Fibroblast of upper back skin (primary cell): ENCODE measurements around the gene ZIC1.

Experiments
- DNase-seq: peaks from one replicate; pipeline ENCODE4 v3.0.0-alpha.2; 2013

Gene ZIC1

GRCh38 chr3:147411815-147412241 lies 2.7 kb downstream of the ZIC1 start:
- DNase-seq: no peak

GRCh38 chr3:147412261-147412916 lies 3.2 kb downstream of the ZIC1 start:
- DNase-seq: no peak

GRCh38 chr3:147412917-147413685 lies 3.9 kb downstream of the ZIC1 start:
- DNase-seq: no peak

- no peak for DNase-seq
These were observed 4.7 kb downstream of the ZIC1 start for GRCh38 chr3:147413686-147414389.

- no peak for DNase-seq
These were observed 5.4 kb downstream of the ZIC1 start for GRCh38 chr3:147414390-147415138.

- no peak for DNase-seq
These were observed 6.1 kb downstream of the ZIC1 start for GRCh38 chr3:147415286-147415685.

GRCh38 chr3:147415874-147416273 lies 6.7 kb downstream of the ZIC1 start:
- no peak for DNase-seq

- no peak for DNase-seq
These were observed 7.8 kb downstream of the ZIC1 start for GRCh38 chr3:147416931-147417330.

- DNase-seq: no peak
These were observed 8.6 kb downstream of the ZIC1 start for GRCh38 chr3:147417551-147418295.

GRCh38 chr3:147418371-147418781 lies 9.2 kb downstream of the ZIC1 start:
- no peak for DNase-seq

- DNase-seq: peak; percentile 86
These were observed 9.9 kb downstream of the ZIC1 start for GRCh38 chr3:147418808-147419701.

GRCh38 chr3:147419781-147420224 lies 10.6 kb downstream of the ZIC1 start:
- DNase-seq: no peak

GRCh38 chr3:147420353-147421183 lies 11.4 kb downstream of the ZIC1 start:
- DNase-seq: no peak

GRCh38 chr3:147421184-147421912 lies 12.2 kb downstream of the ZIC1 start:
- no peak for DNase-seq

- DNase-seq: no peak
These were observed 13.0 kb downstream of the ZIC1 start for GRCh38 chr3:147422196-147422595.

GRCh38 chr3:147422601-147423536 lies 13.7 kb downstream of the ZIC1 start:
- DNase-seq: no peak

- no peak for DNase-seq
These were observed 14.3 kb downstream of the ZIC1 start for GRCh38 chr3:147423537-147423797.

GRCh38 chr3:147423798-147424580 lies 14.8 kb downstream of the ZIC1 start:
- no peak for DNase-seq
